BLaER1 treated with 17β-estradiol and CSF1 and Interleukin-3, amounts not matched to agents 10 nM and 100 nM (cell line): ENCODE data around the gene PSMD11.

Experiments
- H3K27ac ChIP-seq, 11 experiments: shearing (Covaris generic); formaldehyde crosslinking; 2 replicates each; pipeline ENCODE4 v1.8.1; 2022
- H3K27me3 ChIP-seq, 11 experiments: shearing (Covaris generic); formaldehyde crosslinking; 2 replicates each; pipeline ENCODE4 v1.8.1; 2022
- H3K36me3 ChIP-seq, 11 experiments: shearing (Covaris generic); formaldehyde crosslinking; 2 replicates each; pipeline ENCODE4 v1.8.1; 2022
- H3K4me1 ChIP-seq, 10 experiments: shearing (Covaris generic); formaldehyde crosslinking; 2 replicates each; pipeline ENCODE4 v1.8.1; 2022
- H3K4me2 ChIP-seq, 11 experiments: shearing (Covaris generic); formaldehyde crosslinking; 2 replicates each; pipeline ENCODE4 v1.8.1; 2022
- H3K4me3 ChIP-seq, 10 experiments: shearing (Covaris generic); formaldehyde crosslinking; 2 replicates each; pipeline ENCODE4 v1.8.1; 2022
- H3K9ac ChIP-seq, 11 experiments: shearing (Covaris generic); formaldehyde crosslinking; 2 replicates each; pipeline ENCODE4 v1.8.1; 2022
- H3K9me3 ChIP-seq, 11 experiments: shearing (Covaris generic); formaldehyde crosslinking; replicated peaks in 1 of 11; 2 replicates each; pipeline ENCODE4 v1.8.1; 2022
- H4K20me1 ChIP-seq, 11 experiments: shearing (Covaris generic); formaldehyde crosslinking; 2 replicates each; pipeline ENCODE4 v1.8.1; 2022
- Cebpa-rat ChIP-seq, 11 experiments: shearing (Covaris generic); IDR thresholded peaks; 2 replicates each; pipeline ENCODE4 v1.8.1; 2022

Gene PSMD11

DNA sequence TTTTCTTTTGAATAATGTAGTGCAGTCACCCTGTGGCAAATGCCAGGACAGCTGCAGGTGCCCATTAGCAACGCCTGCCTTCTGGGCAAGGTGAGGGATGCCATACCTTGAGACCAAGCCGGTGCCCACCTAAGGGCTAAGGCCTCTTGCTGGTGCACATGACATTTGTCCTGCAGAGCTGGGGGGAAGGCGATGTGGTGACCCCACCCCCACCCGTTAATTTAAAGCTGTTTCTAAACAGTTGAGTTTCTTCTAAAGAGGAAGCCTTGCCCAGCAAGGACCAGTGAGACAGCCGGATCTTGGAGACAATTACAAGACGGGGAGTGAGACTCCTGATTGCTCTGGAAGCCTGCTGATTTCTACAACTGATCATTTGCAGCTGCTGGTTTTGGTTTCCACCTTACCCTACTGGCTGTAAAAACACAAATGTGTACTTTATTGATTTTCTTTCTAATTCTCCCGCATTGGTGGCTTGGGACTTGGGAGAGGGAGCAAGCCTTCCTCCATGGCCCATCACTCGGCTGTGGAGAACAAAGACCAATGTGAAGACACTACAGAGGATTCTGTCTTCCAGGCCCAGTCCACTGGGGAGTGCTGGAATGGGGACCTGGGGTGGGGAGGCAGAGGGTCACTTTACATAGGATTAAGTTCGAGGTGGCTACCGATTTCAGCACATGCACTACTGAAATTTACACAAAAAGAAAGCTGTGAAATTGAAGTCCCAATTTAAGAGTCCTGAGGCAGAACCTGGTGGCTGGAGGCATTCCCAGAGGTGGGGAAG is 45.2 kb downstream of the PSMD11 start:
- no peaks in the 10 kb centered on the region for H3K27me3 ChIP-seq
- H3K9me3 ChIP-seq, result no peaks in the 10 kb centered on the region
- peak overlapping the region in 10 of 11 experiments; percentile 10 to 99 (median 94); a peak in 17 of 22 replicates for H3K4me2 ChIP-seq
- no peak for TF ChIP-seq Cebpa-rat (IDR thresholded peaks at IDR 0.05)
- H3K27ac ChIP-seq, result no peak overlapping the region
- H4K20me1 ChIP-seq, result peaks cover 0 to 50% (median 36%) of the 10 kb centered on the region in 11 experiments; a peak in 18 of 22 replicates
- peaks cover 0 to 35% (median 27%) of the 10 kb centered on the region in 11 experiments; a peak in 14 of 22 replicates for H3K36me3 ChIP-seq
- peak overlapping the region in 3 of 10 experiments; percentile 22 to 84 (median 70); a peak in 1 of 20 replicates for H3K4me3 ChIP-seq
- H3K4me1 ChIP-seq, result peaks cover 45 to 81% (median 74%) of the 10 kb centered on the region in 10 experiments
- H3K9ac ChIP-seq, result peak overlapping the region in 6 of 11 experiments; percentile 1 to 91 (median 88); a peak in 5 of 22 replicates

- peaks cover 50 to 86% (median 80%) of the 10 kb centered on the region in 10 experiments for H3K4me1 ChIP-seq
- TF ChIP-seq Cebpa-rat (IDR thresholded peaks at IDR 0.05), result no peak
- no peaks in the 10 kb centered on the region for H3K27me3 ChIP-seq
- no peak overlapping the region for H3K27ac ChIP-seq
- H3K9me3 ChIP-seq, result no peaks in the 10 kb centered on the region
- peaks cover 0 to 50% (median 36%) of the 10 kb centered on the region in 11 experiments; a peak in 18 of 22 replicates for H4K20me1 ChIP-seq
- H3K4me2 ChIP-seq, result peak overlapping the region in 9 of 11 experiments; percentile 90 to 99 (median 94); a peak in 17 of 22 replicates
- peaks cover 0 to 35% (median 27%) of the 10 kb centered on the region in 11 experiments; a peak in 14 of 22 replicates for H3K36me3 ChIP-seq
- H3K4me3 ChIP-seq, result peak overlapping the region in 1 of 10 experiments; percentile 1; a peak in 1 of 20 replicates
- peak overlapping the region in 3 of 11 experiments; percentile 39 to 91 (median 89); a peak in 5 of 22 replicates for H3K9ac ChIP-seq
Measured at GRCh38 chr17:32490101-32490482, 45.8 kb downstream of the PSMD11 start.

- H3K4me2 ChIP-seq, result peak overlapping the region; percentile 70 to 90 (median 79)
- H3K4me3 ChIP-seq, result no peak overlapping the region
- H3K36me3 ChIP-seq, result peaks cover 0 to 35% (median 27%) of the 10 kb centered on the region in 11 experiments; a peak in 14 of 22 replicates
- no peak for TF ChIP-seq Cebpa-rat (IDR thresholded peaks at IDR 0.05)
- peak overlapping the region in 8 of 11 experiments; percentile 6 to 64 (median 40); a peak in 13 of 22 replicates for H3K27ac ChIP-seq
- H4K20me1 ChIP-seq, result peaks cover 0 to 50% (median 36%) of the 10 kb centered on the region in 11 experiments; a peak in 18 of 22 replicates
- peak overlapping the region in 5 of 11 experiments; percentile 3 to 57 (median 45); a peak in 9 of 22 replicates for H3K9ac ChIP-seq
- peaks cover 63 to 93% (median 90%) of the 10 kb centered on the region in 10 experiments for H3K4me1 ChIP-seq
- no peaks in the 10 kb centered on the region for H3K9me3 ChIP-seq
- H3K27me3 ChIP-seq, result no peaks in the 10 kb centered on the region
Measured at GRCh38 chr17:32491371-32492263, 47.3 kb downstream of the PSMD11 start.

- peak overlapping the region in 7 of 11 experiments; percentile 6 to 64 (median 43); a peak in 11 of 22 replicates for H3K27ac ChIP-seq
Measured at GRCh38 chr17:32492264-32492589, 47.9 kb downstream of the PSMD11 start.

DNA sequence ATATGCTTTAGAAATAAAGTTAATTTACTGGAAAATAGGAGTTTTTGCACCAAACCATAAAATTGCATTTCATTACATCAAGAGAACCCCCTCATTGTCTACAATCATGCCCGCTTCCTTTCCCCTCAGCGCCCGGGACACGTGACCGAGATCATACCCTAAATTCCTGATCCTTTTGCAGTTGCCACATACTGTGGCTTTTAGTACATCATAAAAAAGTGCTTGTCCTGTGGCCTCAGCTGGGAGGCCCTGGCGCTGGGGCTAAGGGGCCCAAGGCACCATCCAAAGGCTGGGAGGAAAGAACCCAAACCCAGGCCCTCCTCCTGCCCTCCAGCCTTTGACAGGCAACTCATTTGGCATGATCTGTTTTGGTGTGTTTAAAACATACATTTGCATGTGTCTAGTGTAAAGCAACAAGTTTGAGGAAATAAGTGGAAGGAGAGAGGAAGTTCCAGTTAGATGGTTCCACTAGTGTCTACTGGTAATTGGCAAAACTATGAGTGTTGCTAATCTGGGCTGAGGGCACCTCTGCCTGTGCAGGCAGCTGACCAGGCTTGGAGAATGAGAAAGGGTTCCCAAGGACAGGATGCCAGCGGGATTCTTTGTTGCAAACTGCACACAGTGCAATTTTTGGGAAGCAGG is 48.5 kb downstream of the PSMD11 start:
- Histone ChIP-seq H3K36me3 (peaks cover 0 to 35% (median 27%) of the 10 kb centered on the region in 11 experiments; a peak in 14 of 22 replicates), H3K4me3 (no peak overlapping the region), H3K27ac (peak overlapping the region in 5 of 11 experiments; percentile 20 to 64 (median 31); a peak in 6 of 22 replicates), H4K20me1 (peaks cover 0 to 44% (median 34%) of the 10 kb centered on the region in 11 experiments; a peak in 18 of 22 replicates), H3K27me3 (no peaks in the 10 kb centered on the region), H3K4me2 (peak overlapping the region; percentile 70 to 90 (median 79)), H3K4me1 (peaks cover 61 to 95% (median 90%) of the 10 kb centered on the region in 10 experiments), H3K9me3 (no peaks in the 10 kb centered on the region), H3K9ac (peak overlapping the region in 2 of 11 experiments; percentile 9 to 57; a peak in 2 of 22 replicates)
- no peak for TF ChIP-seq Cebpa-rat (IDR thresholded peaks at IDR 0.05)

More at GRCh38 chr17:32492264-32492589, 47.9 kb downstream of the PSMD11 start:
- TF ChIP-seq Cebpa-rat (IDR thresholded peaks at IDR 0.05), result no peak
- Histone ChIP-seq H3K9ac (peak overlapping the region in 5 of 11 experiments; percentile 3 to 57 (median 45); a peak in 7 of 22 replicates), H3K36me3 (peaks cover 0 to 35% (median 27%) of the 10 kb centered on the region in 11 experiments; a peak in 14 of 22 replicates), H3K4me2 (peak overlapping the region; percentile 70 to 90 (median 79)), H3K4me1 (peaks cover 64 to 98% (median 94%) of the 10 kb centered on the region in 10 experiments), H3K27me3 (no peaks in the 10 kb centered on the region), H4K20me1 (peaks cover 0 to 50% (median 36%) of the 10 kb centered on the region in 11 experiments; a peak in 18 of 22 replicates), H3K9me3 (no peaks in the 10 kb centered on the region), H3K4me3 (no peak overlapping the region)

DNA sequence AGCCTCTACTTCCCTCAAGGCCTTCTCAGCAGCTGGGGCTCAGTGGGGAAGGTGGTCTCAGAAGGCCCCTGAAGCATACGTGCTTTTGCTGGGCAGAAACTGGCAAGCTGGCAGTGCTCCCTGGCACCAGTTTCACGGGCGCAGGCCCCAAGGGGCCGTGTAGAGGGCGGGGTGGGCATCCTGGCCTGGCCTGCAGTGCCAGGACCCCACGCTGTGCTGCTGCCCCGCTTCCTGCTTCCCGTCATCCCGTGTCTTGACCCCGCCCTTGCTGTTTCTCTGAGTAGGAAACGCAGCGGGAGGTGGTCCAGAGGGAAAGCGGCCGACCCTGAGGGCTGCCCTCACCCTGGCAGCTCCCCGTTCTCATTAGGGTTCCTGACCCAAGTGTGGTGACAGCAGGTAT is 49.3 kb downstream of the PSMD11 start:
- Histone ChIP-seq H3K27me3 (no peaks in the 10 kb centered on the region), H3K27ac (peak overlapping the region in 3 of 11 experiments; percentile 31 to 47 (median 33); a peak in 3 of 22 replicates), H3K4me3 (no peak overlapping the region), H3K9me3 (no peaks in the 10 kb centered on the region), H3K4me1 (peaks cover 57 to 87% (median 82%) of the 10 kb centered on the region in 10 experiments), H3K36me3 (peaks cover 0 to 28% (median 19%) of the 10 kb centered on the region in 11 experiments; a peak in 13 of 22 replicates), H3K9ac (no peak overlapping the region), H4K20me1 (peaks cover 0 to 36% (median 26%) of the 10 kb centered on the region in 11 experiments; a peak in 16 of 22 replicates), H3K4me2 (peak overlapping the region; percentile 70 to 90 (median 79))
- no peak for TF ChIP-seq Cebpa-rat (IDR thresholded peaks at IDR 0.05)

- TF ChIP-seq Cebpa-rat (IDR thresholded peaks at IDR 0.05), result no peak
- H3K9me3 ChIP-seq, result no peaks in the 10 kb centered on the region
- H3K36me3 ChIP-seq, result peaks cover 0 to 23% (median 14%) of the 10 kb centered on the region in 11 experiments; a peak in 13 of 22 replicates
- H3K27ac ChIP-seq, result peak overlapping the region in 1 of 11 experiments; percentile 33; a peak in 1 of 22 replicates
- peak overlapping the region; percentile 70 to 90 (median 79) for H3K4me2 ChIP-seq
- no peak overlapping the region for H3K4me3 ChIP-seq
- H3K27me3 ChIP-seq, result no peaks in the 10 kb centered on the region
- no peak overlapping the region for H3K9ac ChIP-seq
- H4K20me1 ChIP-seq, result peaks cover 0 to 32% (median 22%) of the 10 kb centered on the region in 11 experiments; a peak in 16 of 22 replicates
- peaks cover 57 to 82% (median 77%) of the 10 kb centered on the region in 10 experiments for H3K4me1 ChIP-seq
Measured at GRCh38 chr17:32493976-32494513, 49.7 kb downstream of the PSMD11 start.
